HepG2 (cell line): Measurements from ENCODE around the gene SRCIN1. TPM values are rescaled to one million over a fixed set of nuclear protein-coding genes. Genes with fewer than 3 reads are reported as not detected.

Experiments
- ARID4A ChIP-seq: sonication (generic); formaldehyde crosslinking; IDR thresholded peaks from 2 replicates; pipeline ENCODE4 v1.5.0; 2020; ENCODE audit warnings: mild to moderate bottlenecking, missing genetic modification reagents, borderline replicate concordance
- BRCA1 ChIP-seq: sonication (generic); formaldehyde crosslinking; IDR thresholded peaks from 2 replicates; pipeline ENCODE4 v1.4.0; 2020; ENCODE audit warnings: missing genetic modification reagents
- CBX2 ChIP-seq, 2 experiments: fragments of 200-600 bp in 1 of 2; sonication (generic); formaldehyde crosslinking in 1 of 2; IDR thresholded peaks; 2 replicates each; pipeline versions ENCODE4 v1.7.0 to v1.8.1; 2018 to 2022; ENCODE audit warnings: low read depth in 2 of 2, low read length in 1 of 2, mild to moderate bottlenecking in 1 of 2, missing genetic modification reagents in 1 of 2
- CBX5 ChIP-seq: sonication (generic); formaldehyde crosslinking; IDR thresholded peaks from 2 replicates; pipeline ENCODE4 v1.4.0; 2020; ENCODE audit warnings: missing genetic modification reagents, borderline replicate concordance
- FOXA1 ChIP-seq, 2 experiments: fragments of 450-650 bp in 1 of 2; sonication (generic) in 1 of 2; formaldehyde crosslinking in 1 of 2; IDR thresholded peaks; 2 replicates each; pipeline versions ENCODE4 v1.4.0 to v1.6.1; 2016 to 2020; ENCODE audit warnings: missing genetic modification reagents in 1 of 2
- FOXP4 ChIP-seq: sonication (generic); formaldehyde crosslinking; IDR thresholded peaks from 2 replicates; pipeline ENCODE4 v1.4.0; 2020; ENCODE audit warnings: missing genetic modification reagents
- GMEB2 ChIP-seq: IDR thresholded peaks from 2 replicates; pipeline ENCODE4 v1.6.1; 2016; ENCODE audit warnings: missing biosample characterization, missing genetic modification reagents, low read depth
- MEF2D ChIP-seq: sonication (generic); formaldehyde crosslinking; IDR thresholded peaks from 2 replicates; pipeline ENCODE4 v1.5.1; 2020; ENCODE audit warnings: mild to moderate bottlenecking, missing genetic modification reagents
- SOX13 ChIP-seq, 3 experiments: fragments of 450-650 bp in 1 of 3; sonication (generic) in 1 of 3; formaldehyde crosslinking in 1 of 3; IDR thresholded peaks in 2 of 3; conservative IDR thresholded peaks in 1 of 3; 2 replicates each; pipeline versions ENCODE4 v1.5.0 to v1.6.1; 2016 to 2020; ENCODE audit warnings: antibody characterized with exemption in 1 of 3, mild to moderate bottlenecking in 1 of 3, missing compliant biosample characterization in 1 of 3, missing genetic modification reagents in 1 of 3, moderate library complexity in 1 of 3
- SP4 ChIP-seq: sonication (generic); formaldehyde crosslinking; IDR thresholded peaks from 2 replicates; pipeline ENCODE4 v1.8.1; 2023; ENCODE audit warnings: mild to moderate bottlenecking, missing genetic modification reagents
- USF2 ChIP-seq, 2 experiments: sonication (generic) in 1 of 2; formaldehyde crosslinking in 1 of 2; IDR thresholded peaks; 2 replicates each; pipeline versions ENCODE4 v1.5.1 to v1.6.1; 2011 to 2020; ENCODE audit warnings: borderline replicate concordance in 1 of 2, low read depth in 1 of 2, low read length in 1 of 2, mild to moderate bottlenecking in 1 of 2, missing genetic modification reagents in 1 of 2, moderate library complexity in 1 of 2
- ZNF503 ChIP-seq: sonication (generic); formaldehyde crosslinking; IDR thresholded peaks from 2 replicates; pipeline ENCODE4 v1.4.0; 2020; ENCODE audit warnings: missing genetic modification reagents
- ZNF577 ChIP-seq: sonication (generic); formaldehyde crosslinking; IDR thresholded peaks from 2 replicates; pipeline ENCODE4 v1.4.0; 2020; ENCODE audit warnings: mild to moderate bottlenecking, low read depth, missing genetic modification reagents, borderline replicate concordance
- polyA plus RNA-seq, 8 experiments: library from polyadenylated mRNA; depleted of rRNA in 3 of 8; stranded (reverse) in 7 of 8; unstranded in 1 of 8; fragments of >200 nt; fragmentation: Illumina TruSeq in 4 of 8; extraction: Trizol in 4 of 8; gene quantifications; 2 replicates each; pipeline versions ENCODE4 v1.2.1 to v1.2.3, GENCODE V29; 2011 to 2016; ENCODE audit warnings: low read depth in 4 of 8, missing spikeins in 1 of 8, mixed read lengths in 1 of 8; ENCODE audit not compliant: insufficient read depth in 1 of 8
- total RNA-seq, 5 experiments: library from RNA; depleted of rRNA; stranded (reverse); fragments of >200 nt; fragmentation: Illumina TruSeq; extraction: Trizol; gene quantifications; 2 replicates each; pipeline ENCODE4 v1.2.3, GENCODE V29; 2016; ENCODE audit warnings: low read depth in 1 of 5

The SRCIN1 gene
- total and polyA plus RNA-seq, 2 of the 13 experiments (the other 11 are each of a cell fraction or from before 2014, with no cell fraction given): 1.2 to 9.6 TPM

- TF ChIP-seq GMEB2: peak; percentile 44; the same call in 1 of the 2 replicates
- no peak; the same call in 1 of the 2 replicates for TF ChIP-seq SP4 (CRISPR knock-in tag)
- peak; percentile 70 for TF ChIP-seq FOXA1 (IDR thresholded peaks at IDR 0.05)
- TF ChIP-seq FOXA1 (CRISPR knock-in tag; IDR thresholded peaks at IDR 0.05): peak; percentile 97
- peak; percentile 95 for TF ChIP-seq FOXP4 (CRISPR knock-in tag)
- peak; percentile 95 for TF ChIP-seq CBX5
- TF ChIP-seq SOX13 (IDR thresholded peaks at IDR 0.05): peak; percentile 86
- TF ChIP-seq SOX13 (CRISPR knock-in tag; conservative IDR thresholded peaks at IDR 0.05 in 1 of 2, IDR thresholded peaks at IDR 0.05 in 1 of 2): peak in 1 of 2 experiments; percentile 97; a peak in 2 of 4 replicates
- no peak for TF ChIP-seq USF2 (IDR thresholded peaks at IDR 0.05; ENCODE audit: low read depth, low read length)
- TF ChIP-seq USF2 (CRISPR knock-in tag; IDR thresholded peaks at IDR 0.05; ENCODE audit: borderline replicate concordance): no peak
- peak; percentile 80 for TF ChIP-seq ZNF503
- TF ChIP-seq ZNF577 (CRISPR knock-in tag): no peak
- TF ChIP-seq BRCA1 (CRISPR knock-in tag): no peak
- TF ChIP-seq MEF2D (CRISPR knock-in tag): peak; percentile 87
- no peak for TF ChIP-seq CBX2 (IDR thresholded peaks at IDR 0.05; ENCODE audit: low read depth, low read length)
- TF ChIP-seq CBX2 (CRISPR knock-in tag; IDR thresholded peaks at IDR 0.05; ENCODE audit: low read depth): peak; percentile 24; the same call in 1 of the 2 replicates
- TF ChIP-seq ARID4A (CRISPR knock-in tag): peak; percentile 60; the same call in 1 of the 2 replicates
Observed at GRCh38 chr17:38620551-38621277, 15.0 kb upstream of the SRCIN1 start (continued).
